HEK293T (cell line): ENCODE measurements around the gene CKB.

ENCODE experiments used
- ARNT ChIP-seq: fragments of 450-650 bp; IDR thresholded peaks from 2 replicates; pipeline ENCODE4 v1.6.1; 2017; ENCODE audit warnings: mild to moderate bottlenecking
- BHLHE40 ChIP-seq: fragments of 450-650 bp; IDR thresholded peaks from 2 replicates; pipeline ENCODE4 v1.6.1; 2016; ENCODE audit warnings: mild to moderate bottlenecking, moderate library complexity, borderline replicate concordance
- HDGF ChIP-seq: fragments of 450-650 bp; IDR thresholded peaks from 2 replicates; pipeline ENCODE4 v1.6.1; 2017; ENCODE audit warnings: antibody characterized with exemption, borderline replicate concordance
- NFRKB ChIP-seq: fragments of 450-650 bp; IDR thresholded peaks from 2 replicates; pipeline ENCODE4 v1.6.1; 2016; ENCODE audit warnings: mild to moderate bottlenecking, moderate library complexity
- SUZ12 ChIP-seq: fragments of 450-650 bp; IDR thresholded peaks from 2 replicates; pipeline ENCODE4 v1.6.1; 2016; ENCODE audit warnings: mild to moderate bottlenecking

DNA sequence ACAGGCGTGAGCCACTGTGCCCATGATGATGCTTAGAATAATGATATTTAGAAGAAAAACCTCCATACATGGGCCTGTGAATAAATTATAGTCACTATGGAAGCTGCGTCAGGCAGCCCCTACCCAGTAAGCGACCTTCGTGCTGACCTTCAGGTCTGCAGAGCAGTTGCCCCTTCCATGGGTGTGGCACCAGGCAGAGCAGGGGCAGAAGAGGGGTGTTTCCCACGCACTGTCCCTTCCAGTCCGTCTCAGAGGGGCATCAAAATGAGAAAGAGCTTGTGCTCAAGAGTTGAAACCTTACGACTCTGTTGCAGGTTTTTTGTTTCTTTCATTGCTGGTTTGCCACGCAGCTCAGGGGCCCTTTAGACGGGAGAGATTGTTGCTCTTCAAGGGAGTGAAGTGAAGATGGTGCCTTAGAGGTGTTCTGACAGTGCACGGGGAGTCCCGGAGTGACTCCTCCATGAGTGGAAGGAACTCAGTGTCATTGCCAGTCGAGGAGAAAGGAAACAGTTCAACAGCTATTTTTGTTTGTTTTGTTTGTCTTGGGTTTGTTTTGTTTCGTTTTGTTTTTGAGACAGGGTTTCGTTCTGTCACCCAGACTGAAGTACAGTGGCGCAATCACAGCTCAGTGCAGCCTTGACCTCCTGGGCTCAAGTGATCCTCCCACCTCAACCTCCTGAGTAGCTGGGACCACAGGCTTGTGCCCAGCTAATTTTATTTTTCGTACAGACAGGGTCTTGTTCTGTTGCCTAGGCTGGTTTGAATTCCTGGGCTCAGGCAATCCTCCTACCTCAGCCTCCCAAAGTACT, 13.9 kb downstream of the CKB start:
- TF ChIP-seq BHLHE40 (no peak), NFRKB (no peak), HDGF (no peak), ARNT (no peak), SUZ12 (no peak)
